GM12878 (cell line): Measurements from ENCODE around the gene MSH5. TPM values are rescaled to one million over a fixed set of nuclear protein-coding genes. Genes with fewer than 3 reads are reported as not detected.
A peak's percentile ranks its signal among the peaks of the same experiment; 100 is the strongest.

ENCODE experiments used
- ATAC-seq: fragments of 200-7000 bp; cut with Tn5 transposase; 3 replicates; pipeline ENCODE4 v1.9.1; 2020; ENCODE audit warnings: mild to moderate bottlenecking, moderate library complexity
- BruUV-seq: library from RNA; stranded (reverse); fragments of 400-500 nt; replicated peaks from 2 replicates; lab custom pipeline; 2021; lab: Mats Ljungman, UMichigan
- CTCF ChIA-PET: fragments of 300-600 bp; sonication (Branson Sonifier 250); formaldehyde crosslinking; extraction: SDS; loops from one replicate; lab custom pipeline; 2021; ENCODE audit warnings: inconsistent platforms; lab: Yijun Ruan, JAX
- POLR2A ChIA-PET: fragments of 350-600 bp; formaldehyde crosslinking; extraction: SDS; loops from one replicate; lab custom pipeline; 2021; ENCODE audit warnings: inconsistent platforms; lab: Charles Lee
- RAD21 ChIA-PET: fragments of 300-600 bp; sonication (Branson Sonifier 250); formaldehyde crosslinking; loops from one replicate; lab custom pipeline; 2023; ENCODE audit warnings: antibody characterized with exemption; ENCODE audit not compliant: unreplicated experiment; lab: Charles Lee
- SMC1A ChIA-PET: fragments of 300-600 bp; sonication (Branson Sonifier 250); formaldehyde crosslinking; loops from one replicate; lab custom pipeline; 2023; ENCODE audit not compliant: unreplicated experiment, uncharacterized antibody; lab: Charles Lee
- DNase-seq: peaks from one replicate; pipeline ENCODE4 v3.0.0-alpha.2; 2011; ENCODE audit warnings: low read depth, low spot score
- FAIRE-seq: peaks from 3 replicates; lab custom pipeline; 2011; peaks lifted over from hg19 to GRCh38; lab: Jason Lieb, UNC
- H2AFZ ChIP-seq: 2 replicates; pipeline ENCODE4 v1.6.0; 2011; ENCODE audit warnings: low read depth, low read length, control low read depth; ENCODE audit not compliant: control insufficient read depth
- H3K27ac ChIP-seq: 2 replicates; pipeline ENCODE4 v1.5.1; 2011; ENCODE audit warnings: control low read depth; ENCODE audit not compliant: control insufficient read depth, insufficient read depth
- H3K27me3 ChIP-seq, 2 experiments: replicated peaks in 1 of 2; 2 replicates each; pipeline versions ENCODE4 v1.6.0 to v1.6.1; 2011; ENCODE audit warnings: low read length in 1 of 2; ENCODE audit not compliant: control insufficient read depth in 2 of 2, insufficient read depth in 2 of 2
- H3K36me3 ChIP-seq, 2 experiments: 2 replicates each; pipeline ENCODE4 v1.5.1; 2011; ENCODE audit warnings: low read length in 1 of 2; ENCODE audit not compliant: control insufficient read depth in 2 of 2, insufficient read depth in 2 of 2
- H3K4me1 ChIP-seq: 2 replicates; pipeline ENCODE4 v1.6.1; 2011; ENCODE audit warnings: mild to moderate bottlenecking, low read length, moderate library complexity, mixed read lengths; ENCODE audit not compliant: control insufficient read depth, insufficient read depth
- H3K4me2 ChIP-seq: 2 replicates; pipeline ENCODE4 v1.6.0; 2011; ENCODE audit warnings: control low read depth; ENCODE audit not compliant: control insufficient read depth, insufficient read depth
- H3K4me3 ChIP-seq: fragments of 200-600 bp; sonication (generic); 2 replicates; pipeline ENCODE4 v1.5.1; 2016
- H3K79me2 ChIP-seq: 2 replicates; pipeline ENCODE4 v1.6.0; 2011; ENCODE audit warnings: low read length; ENCODE audit not compliant: control insufficient read depth, insufficient read depth
- H3K9ac ChIP-seq: 2 replicates; pipeline ENCODE4 v1.8.0; 2011; ENCODE audit warnings: low read length, control low read depth, mixed read lengths; ENCODE audit not compliant: control insufficient read depth, insufficient read depth
- H3K9me3 ChIP-seq: replicated peaks from 3 replicates; pipeline ENCODE4 v1.5.1; 2011; ENCODE audit warnings: mild to moderate bottlenecking, low read length; ENCODE audit not compliant: control insufficient read depth, insufficient read depth
- H4K20me1 ChIP-seq: 2 replicates; pipeline ENCODE4 v1.6.0; 2011; ENCODE audit not compliant: control insufficient read depth, insufficient read depth
- ASH2L ChIP-seq: fragments of 300-600, 200-600 bp; sonication (generic); IDR thresholded peaks from 2 replicates; pipeline ENCODE4 v1.6.1; 2017; ENCODE audit warnings: low read depth, mild to moderate bottlenecking, borderline replicate concordance
- ATF7 ChIP-seq: fragments of 450-650 bp; IDR thresholded peaks from 2 replicates; pipeline ENCODE4 v1.6.1; 2016; ENCODE audit warnings: low read depth, mild to moderate bottlenecking
- CBX3 ChIP-seq: fragments of 200-600 bp; sonication (generic); IDR thresholded peaks from 2 replicates; pipeline ENCODE4 v1.6.1; 2016; ENCODE audit warnings: low read depth, borderline replicate concordance
- EP300 ChIP-seq, 2 experiments: fragments of 150-350 bp in 1 of 2; IDR thresholded peaks; 2 replicates each; pipeline ENCODE4 v1.6.1; 2011 to 2012; ENCODE audit warnings: low read depth in 2 of 2, low read length in 2 of 2, borderline replicate concordance in 1 of 2, improper control_type of control experiment in 1 of 2, inconsistent platforms in 1 of 2; ENCODE audit not compliant: control insufficient read depth in 1 of 2
- HDGF ChIP-seq: fragments of 450-650 bp; IDR thresholded peaks from 2 replicates; pipeline ENCODE4 v1.6.1; 2016; ENCODE audit warnings: antibody characterized with exemption
- JUNB ChIP-seq: IDR thresholded peaks from 2 replicates; pipeline ENCODE4 v1.6.1; 2016; ENCODE audit warnings: antibody characterized with exemption, mild to moderate bottlenecking
- JUND ChIP-seq: IDR thresholded peaks from 2 replicates; pipeline ENCODE4 v1.6.1; 2012; ENCODE audit warnings: low read depth, mild to moderate bottlenecking, low read length, improper control_type of control experiment, moderate library complexity
- MEF2B ChIP-seq: fragments of 450-650 bp; IDR thresholded peaks from 2 replicates; pipeline ENCODE4 v1.6.1; 2018; ENCODE audit warnings: mild to moderate bottlenecking, moderate library complexity; ENCODE audit not compliant: partially characterized antibody, poor library complexity, severe bottlenecking
- MTA2 ChIP-seq: fragments of 450-650 bp; IDR thresholded peaks from 2 replicates; pipeline ENCODE4 v1.6.1; 2016; ENCODE audit warnings: low read depth, mild to moderate bottlenecking, moderate library complexity
- RELA ChIP-seq: fragments of 450-650 bp; IDR thresholded peaks from 2 replicates; pipeline ENCODE4 v1.8.0; 2014; ENCODE audit warnings: borderline replicate concordance; ENCODE audit not compliant: partially characterized antibody
- SIN3A ChIP-seq: IDR thresholded peaks from 2 replicates; pipeline ENCODE4 v1.6.1; 2012; ENCODE audit warnings: low read depth, low read length, improper control_type of control experiment
- SIX5 ChIP-seq: IDR thresholded peaks from 2 replicates; pipeline ENCODE4 v1.6.1; 2011; ENCODE audit warnings: mild to moderate bottlenecking, low read depth, low read length, moderate library complexity; ENCODE audit not compliant: severe bottlenecking
- SMC3 ChIP-seq: IDR thresholded peaks from 2 replicates; pipeline ENCODE4 v1.6.1; 2011; ENCODE audit warnings: low read length, improper control_type of control experiment, borderline replicate concordance
- SPI1 ChIP-seq: IDR thresholded peaks from 2 replicates; pipeline ENCODE4 v1.6.1; 2011; ENCODE audit warnings: low read depth, mild to moderate bottlenecking, low read length, moderate library complexity, borderline replicate concordance; ENCODE audit not compliant: insufficient read depth
- STAT1 ChIP-seq: fragments of 450-650 bp; conservative IDR thresholded peaks from 2 replicates; pipeline ENCODE4 v1.6.1; 2014; ENCODE audit warnings: antibody characterized with exemption, mild to moderate bottlenecking
- YY1 ChIP-seq: IDR thresholded peaks from 2 replicates; pipeline ENCODE4 v1.6.1; 2011; ENCODE audit warnings: low read depth, mild to moderate bottlenecking, low read length
- WGBS: methylation state at CpG from one replicate; pipeline ENCODE4 v1.1.6; 2016; ENCODE audit warnings: low lambda C conversion rate; ENCODE audit not compliant: insufficient replicate concordance, insufficient coverage; ENCODE audit errors: missing lambda C conversion rate; 5-methylcytosine and 5-hydroxymethylcytosine counted together
- in situ Hi-C: fragments of 300-500 bp; cut with MboI; formaldehyde crosslinking; loops from 9 replicates; pipeline ENCODE4 v1.14.3; 2018; ENCODE audit warnings: mixed read lengths
- intact Hi-C: fragments of 100-400 bp; cut with micrococcal nuclease; formaldehyde crosslinking; loops from one replicate; pipeline ENCODE4 v1.14.2; 2022; ENCODE audit not compliant: unreplicated experiment
- polyA plus RNA-seq, 11 experiments: library from polyadenylated mRNA; depleted of rRNA in 4 of 11; unstranded in 6 of 11; stranded (reverse) in 5 of 11; fragments of >200 nt; fragmentation: Nextera tagmentation in 4 of 11; fragmentation: Illumina TruSeq in 1 of 11; extraction: Ambion mirVana in 4 of 11; extraction: Trizol in 1 of 11; gene quantifications; 1 replicate in 1 of 11; 2 replicates in 10 of 11; pipeline versions ENCODE4 v1.2.1 to v1.2.3, GENCODE V29; 2011 to 2016; ENCODE audit warnings: inconsistent platforms in 2 of 11, missing spikeins in 2 of 11, low read depth in 1 of 11
- total RNA-seq, 4 experiments: library from RNA; depleted of rRNA in 3 of 4; stranded (reverse); fragments of >200 nt in 3 of 4; fragmentation: Illumina TruSeq in 1 of 4; extraction: Trizol in 1 of 4; gene quantifications; 2 replicates each; pipeline versions ENCODE4 v1.2.1 to v1.2.3, GENCODE V29; 2013 to 2021

Gene MSH5
- total and polyA plus RNA-seq, 10 of the 15 experiments (the other 5 are each of a cell fraction or from before 2014, with no cell fraction given), result 9.1 to 52.7 (median 30.0) TPM

- DNase-seq, result no peak
- ChIA-PET SMC1A (interaction anchor here (0.6 to 6.3 kb wide), 8 partner anchors 10 to 99 kb away, joined by 3 to 42 read pairs (median 4); partner anchors contain the start of genes LSM2, LY6G5C and MPIG6B), POLR2A (interaction anchor here (0.6 to 9.7 kb wide), 7 partner anchors 20 to 151 kb away, joined by 3 to 158 read pairs (median 44); partner anchors contain the start of genes HSPA1A, HSPA1B, HSPA1L and LSM2), CTCF (interaction anchor here (0.6 to 15.8 kb wide), 5 partner anchors 12 to 144 kb away, joined by 3 to 208 read pairs (median 4); no protein-coding TSS in a partner anchor)
- 0% methylated on average over 2 of the region's 2 CpGs for WGBS
- FAIRE-seq, result no peak
- peak overlapping the region; percentile 100 for H3K4me3 ChIP-seq
- H4K20me1 ChIP-seq, result 0 out of 2 replicates have a peak, but pooled peaks cover 4% of the 10 kb centered on the region
- peaks cover 26% of the 10 kb centered on the region for H3K4me1 ChIP-seq
- peak overlapping the region; percentile 99 for H3K27ac ChIP-seq
- no peak for ATAC-seq
- BruUV-seq, result no TSS peak
- in situ Hi-C loops (no loop called here), intact Hi-C loops (loop anchor here (5.0 kb wide), 1 partner anchor 52 kb away; the partner anchor contains the start of gene LY6G5C)
- peak overlapping the region; percentile 99 for H3K4me2 ChIP-seq
- no peaks in the 10 kb centered on the region for H3K9me3 ChIP-seq
- TF ChIP-seq MEF2B, result no peak
- no peak for TF ChIP-seq RELA
- TF ChIP-seq SMC3, result peak; percentile 18; the same call in 1 of the 2 replicates
- 0 out of 2 replicates have a peak, but pooled peaks have one; percentile 82 for TF ChIP-seq JUNB
- 0 out of 4 replicates have a peak, but pooled peaks of 1 of the 2 experiments have one; percentile 25 for TF ChIP-seq EP300 (IDR thresholded peaks at IDR 0.05; ENCODE audit: borderline replicate concordance in 1 of 2, control insufficient read depth in 1 of 2, low read depth in 2 of 2, low read length in 2 of 2)
- no peak for TF ChIP-seq SPI1
- TF ChIP-seq ASH2L, result no peak
- TF ChIP-seq STAT1, result no peak
- TF ChIP-seq JUND, result peak; percentile 71; the same call in 1 of the 2 replicates
- TF ChIP-seq YY1, result no peak
- TF ChIP-seq HDGF, result no peak
- no peak for TF ChIP-seq CBX3
- no peak for TF ChIP-seq SIN3A
- TF ChIP-seq ATF7, result peak; percentile 95; the same call in 1 of the 2 replicates
- peak; percentile 57; the same call in 1 of the 2 replicates for TF ChIP-seq MTA2
- TF ChIP-seq SIX5, result no peak
- TF ChIP-seq, all 136 proteins: peak for 6
- Histone ChIP-seq H3K36me3 (peaks cover 6 to 13% of the 10 kb centered on the region in 2 experiments; a peak in 3 of 4 replicates), H3K27me3 (no peaks in the 10 kb centered on the region), H2AFZ (no peak overlapping the region), H3K79me2 (peaks cover 40% of the 10 kb centered on the region), H3K9ac (peak overlapping the region; percentile 98)
- RAD21 ChIA-PET, result interaction anchor here (1.0 to 5.6 kb wide), 3 partner anchors 36 to 96 kb away, joined by 4 to 53 read pairs (median 16); partner anchors contain the start of gene HSPA1B
These were observed 5.5 kb upstream of the MSH5 start for GRCh38 chr6:31734247-31734820.
